K562 (cell line): ENCODE measurements around the gene ITGB1BP2. TPM values are rescaled to one million over a fixed set of nuclear protein-coding genes. Genes with fewer than 3 reads are reported as not detected.
A peak's percentile ranks its signal among the peaks of the same experiment; 100 is the strongest.

Source experiments
- ATF1 ChIP-seq, 2 experiments: fragments of 450-650 bp in 1 of 2; IDR thresholded peaks; 2 replicates each; pipeline ENCODE4 v1.6.1; 2016; ENCODE audit warnings: missing compliant biosample characterization in 1 of 2, missing genetic modification characterization in 1 of 2
- ATF3 ChIP-seq, 2 experiments: fragments of 450-650 bp in 1 of 2; sonication (generic) in 1 of 2; formaldehyde crosslinking in 1 of 2; IDR thresholded peaks in 1 of 2; conservative IDR thresholded peaks in 1 of 2; 2 replicates each; pipeline versions ENCODE4 v1.6.1 to v1.8.1; 2016 to 2023; ENCODE audit warnings: mild to moderate bottlenecking in 2 of 2, moderate library complexity in 2 of 2, inconsistent platforms in 1 of 2, missing genetic modification reagents in 1 of 2
- BRD9 ChIP-seq: fragments of 450-650 bp; IDR thresholded peaks from 2 replicates; pipeline ENCODE4 v1.6.1; 2018; ENCODE audit warnings: low read depth; ENCODE audit not compliant: partially characterized antibody
- CBX2 ChIP-seq: fragments of 200-600 bp; sonication (generic); IDR thresholded peaks from one replicate; pipeline ENCODE4 v1.6.1; 2012; ENCODE audit warnings: mild to moderate bottlenecking, low read length, inconsistent platforms; ENCODE audit not compliant: insufficient read depth, poor library complexity, severe bottlenecking
- COPS2 ChIP-seq: fragments of 450-650 bp; conservative IDR thresholded peaks from 2 replicates; pipeline ENCODE4 v1.6.1; 2016; ENCODE audit warnings: mild to moderate bottlenecking, moderate library complexity
- DMBX1 ChIP-seq: fragments of 250-450 bp; sonication (Bioruptor Pico); IDR thresholded peaks from 2 replicates; pipeline ENCODE4 v1.8.0; 2022; ENCODE audit warnings: inconsistent platforms, mild to moderate bottlenecking, moderate library complexity, borderline replicate concordance
- ETV1 ChIP-seq: fragments of 450-650 bp; conservative IDR thresholded peaks from 2 replicates; pipeline ENCODE4 v1.6.1; 2016; ENCODE audit warnings: missing genetic modification characterization, control low read depth, low read depth, missing compliant biosample characterization
- KDM5B ChIP-seq: fragments of 200-600 bp; sonication (generic); IDR thresholded peaks from 2 replicates; pipeline ENCODE4 v1.6.1; 2012; ENCODE audit warnings: low read depth, mild to moderate bottlenecking, moderate library complexity, low read length, control low read depth, inconsistent platforms; ENCODE audit not compliant: insufficient replicate concordance
- NCOA1 ChIP-seq: fragments of 450-650 bp; IDR thresholded peaks from 2 replicates; pipeline ENCODE4 v1.6.1; 2016; ENCODE audit warnings: low read depth
- PHTF2 ChIP-seq: fragments of 250-450 bp; sonication (Bioruptor Pico); IDR thresholded peaks from 2 replicates; pipeline ENCODE4 v1.5.0; 2021; ENCODE audit warnings: mild to moderate bottlenecking
- POU5F1 ChIP-seq: fragments of 150-350 bp; IDR thresholded peaks from 2 replicates; pipeline ENCODE4 v1.6.1; 2014; ENCODE audit warnings: borderline replicate concordance, low read length, low read depth, mild to moderate bottlenecking; ENCODE audit not compliant: partially characterized antibody
- RAD51 ChIP-seq: fragments of 450-650 bp; IDR thresholded peaks from 2 replicates; pipeline ENCODE4 v1.7.1; 2016; ENCODE audit warnings: low read depth, mild to moderate bottlenecking, borderline replicate concordance
- RBM39 ChIP-seq: fragments of 200-400 bp; formaldehyde crosslinking; optimal IDR thresholded peaks from 2 replicates; pipeline ENCODE3; 2018; ENCODE audit warnings: low read depth, low read length
- SOX6 ChIP-seq: fragments of 450-650 bp; IDR thresholded peaks from 2 replicates; pipeline ENCODE4 v1.6.1; 2014; ENCODE audit warnings: mild to moderate bottlenecking
- SREBF1 ChIP-seq: fragments of 150-350 bp; IDR thresholded peaks from 2 replicates; pipeline ENCODE4 v1.6.1; 2014; ENCODE audit warnings: antibody characterized with exemption, low read depth, low read length, borderline replicate concordance
- TRIM28 ChIP-seq: fragments of 450-650 bp; IDR thresholded peaks from 2 replicates; pipeline ENCODE4 v1.6.1; 2017
- ZNF239 ChIP-seq: fragments of 250-450 bp; sonication (Bioruptor Pico); IDR thresholded peaks from 2 replicates; pipeline ENCODE4 v1.4.0; 2020; ENCODE audit warnings: mild to moderate bottlenecking
- ZNF24 ChIP-seq: fragments of 450-650 bp; IDR thresholded peaks from 2 replicates; pipeline ENCODE4 v1.6.1; 2016
- polyA plus RNA-seq, 8 experiments: library from polyadenylated mRNA; depleted of rRNA in 4 of 8; stranded (reverse) in 5 of 8; unstranded in 3 of 8; fragments of >200 nt; fragmentation: Nextera tagmentation in 2 of 8; fragmentation: Illumina TruSeq in 1 of 8; extraction: Ambion mirVana in 2 of 8; extraction: Trizol in 1 of 8; gene quantifications; 2 replicates each; pipeline versions ENCODE4 v1.2.1 to v1.2.3, GENCODE V29; 2011 to 2014; ENCODE audit warnings: inconsistent platforms in 1 of 8, missing spikeins in 1 of 8
- total RNA-seq, 7 experiments: library from RNA; depleted of rRNA in 6 of 7; stranded (reverse); fragments of >200 nt in 6 of 7; fragmentation: Illumina TruSeq in 2 of 7; extraction: Trizol in 2 of 7; gene quantifications; 2 replicates each; pipeline versions ENCODE4 v1.2.1 to v1.2.3, GENCODE V29; 2011 to 2021; ENCODE audit warnings: low replicate concordance in 1 of 7
- TF ChIP-seq, protein P1 (sequence below): sonication (generic); formaldehyde crosslinking; IDR thresholded peaks from 2 replicates; pipeline ENCODE4 v1.8.1; 2023; ENCODE audit warnings: mild to moderate bottlenecking, missing genetic modification reagents
- TF ChIP-seq, protein P2 (sequence below): fragments of 250-450 bp; sonication (Bioruptor Pico); IDR thresholded peaks from 2 replicates; pipeline ENCODE4 v1.4.0; 2020; ENCODE audit warnings: mild to moderate bottlenecking, moderate library complexity
- TF ChIP-seq, protein P3 (sequence below): fragments of 450-650 bp; formaldehyde crosslinking; IDR thresholded peaks from 2 replicates; pipeline ENCODE4 v1.4.0; 2020; ENCODE audit warnings: mild to moderate bottlenecking, moderate library complexity

ITGB1BP2 gene
- total and polyA plus RNA-seq, 9 of the 15 experiments (the other 6 are each of a cell fraction or from before 2014, with no cell fraction given): 1.6 to 4.0 (median 1.9) TPM

- TF ChIP-seq, protein P1, sequence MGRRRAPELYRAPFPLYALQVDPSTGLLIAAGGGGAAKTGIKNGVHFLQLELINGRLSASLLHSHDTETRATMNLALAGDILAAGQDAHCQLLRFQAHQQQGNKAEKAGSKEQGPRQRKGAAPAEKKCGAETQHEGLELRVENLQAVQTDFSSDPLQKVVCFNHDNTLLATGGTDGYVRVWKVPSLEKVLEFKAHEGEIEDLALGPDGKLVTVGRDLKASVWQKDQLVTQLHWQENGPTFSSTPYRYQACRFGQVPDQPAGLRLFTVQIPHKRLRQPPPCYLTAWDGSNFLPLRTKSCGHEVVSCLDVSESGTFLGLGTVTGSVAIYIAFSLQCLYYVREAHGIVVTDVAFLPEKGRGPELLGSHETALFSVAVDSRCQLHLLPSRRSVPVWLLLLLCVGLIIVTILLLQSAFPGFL (CRISPR knock-in tag): no peak
- TF ChIP-seq NCOA1: no peak
- TF ChIP-seq KDM5B: peak; percentile 69
- no peak for TF ChIP-seq CBX2
- TF ChIP-seq BRD9: peak; percentile 56
- no peak for TF ChIP-seq ZNF24
- TF ChIP-seq, protein P2, sequence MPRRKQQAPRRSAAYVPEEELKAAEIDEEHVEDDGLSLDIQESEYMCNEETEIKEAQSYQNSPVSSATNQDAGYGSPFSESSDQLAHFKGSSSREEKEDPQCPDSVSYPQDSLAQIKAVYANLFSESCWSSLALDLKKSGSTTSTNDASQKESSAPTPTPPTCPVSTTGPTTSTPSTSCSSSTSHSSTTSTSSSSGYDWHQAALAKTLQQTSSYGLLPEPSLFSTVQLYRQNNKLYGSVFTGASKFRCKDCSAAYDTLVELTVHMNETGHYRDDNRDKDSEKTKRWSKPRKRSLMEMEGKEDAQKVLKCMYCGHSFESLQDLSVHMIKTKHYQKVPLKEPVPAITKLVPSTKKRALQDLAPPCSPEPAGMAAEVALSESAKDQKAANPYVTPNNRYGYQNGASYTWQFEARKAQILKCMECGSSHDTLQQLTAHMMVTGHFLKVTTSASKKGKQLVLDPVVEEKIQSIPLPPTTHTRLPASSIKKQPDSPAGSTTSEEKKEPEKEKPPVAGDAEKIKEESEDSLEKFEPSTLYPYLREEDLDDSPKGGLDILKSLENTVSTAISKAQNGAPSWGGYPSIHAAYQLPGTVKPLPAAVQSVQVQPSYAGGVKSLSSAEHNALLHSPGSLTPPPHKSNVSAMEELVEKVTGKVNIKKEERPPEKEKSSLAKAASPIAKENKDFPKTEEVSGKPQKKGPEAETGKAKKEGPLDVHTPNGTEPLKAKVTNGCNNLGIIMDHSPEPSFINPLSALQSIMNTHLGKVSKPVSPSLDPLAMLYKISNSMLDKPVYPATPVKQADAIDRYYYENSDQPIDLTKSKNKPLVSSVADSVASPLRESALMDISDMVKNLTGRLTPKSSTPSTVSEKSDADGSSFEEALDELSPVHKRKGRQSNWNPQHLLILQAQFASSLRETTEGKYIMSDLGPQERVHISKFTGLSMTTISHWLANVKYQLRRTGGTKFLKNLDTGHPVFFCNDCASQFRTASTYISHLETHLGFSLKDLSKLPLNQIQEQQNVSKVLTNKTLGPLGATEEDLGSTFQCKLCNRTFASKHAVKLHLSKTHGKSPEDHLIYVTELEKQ: no peak
- TF ChIP-seq ATF1 (CRISPR knock-in tag; IDR thresholded peaks at IDR 0.05): no peak
- peak; percentile 76 for TF ChIP-seq ATF1 (tag; IDR thresholded peaks at IDR 0.05)
- TF ChIP-seq TRIM28: no peak
- no peak for TF ChIP-seq ATF3 (IDR thresholded peaks at IDR 0.05)
- TF ChIP-seq ATF3 (CRISPR knock-in tag; conservative IDR thresholded peaks at IDR 0.05): no peak
- TF ChIP-seq, protein P3, sequence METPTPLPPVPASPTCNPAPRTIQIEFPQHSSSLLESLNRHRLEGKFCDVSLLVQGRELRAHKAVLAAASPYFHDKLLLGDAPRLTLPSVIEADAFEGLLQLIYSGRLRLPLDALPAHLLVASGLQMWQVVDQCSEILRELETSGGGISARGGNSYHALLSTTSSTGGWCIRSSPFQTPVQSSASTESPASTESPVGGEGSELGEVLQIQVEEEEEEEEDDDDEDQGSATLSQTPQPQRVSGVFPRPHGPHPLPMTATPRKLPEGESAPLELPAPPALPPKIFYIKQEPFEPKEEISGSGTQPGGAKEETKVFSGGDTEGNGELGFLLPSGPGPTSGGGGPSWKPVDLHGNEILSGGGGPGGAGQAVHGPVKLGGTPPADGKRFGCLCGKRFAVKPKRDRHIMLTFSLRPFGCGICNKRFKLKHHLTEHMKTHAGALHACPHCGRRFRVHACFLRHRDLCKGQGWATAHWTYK (CRISPR knock-in tag): no peak
- peak; percentile 72 for TF ChIP-seq ETV1 (tag)
- TF ChIP-seq RAD51: no peak
- TF ChIP-seq DMBX1 (CRISPR knock-in tag): no peak
- TF ChIP-seq SREBF1: no peak
- no peak for TF ChIP-seq PHTF2 (CRISPR knock-in tag)
- no peak for TF ChIP-seq ZNF239 (CRISPR knock-in tag)
- TF ChIP-seq COPS2: no peak
- no peak for TF ChIP-seq POU5F1
- TF ChIP-seq RBM39: no peak
- TF ChIP-seq SOX6: no peak
These were observed 18.0 kb upstream of the ITGB1BP2 start, which contains the start of gene NONO (continued) for GRCh38 chrX:71283403-71284143.
